GM19351 (cell line): ENCODE data around the gene SERPINB13.
"Not testable (repeated sequence)": the region's sequence is repeated elsewhere in the genome, so short reads cannot be mapped to it uniquely, and the experiment has no call there.

ENCODE experiments used
- ATAC-seq: cut with Tn5 transposase; IDR thresholded peaks from one replicate; pipeline ENCODE4 v1.9.1; 2021; ENCODE audit warnings: mild to moderate bottlenecking, moderate library complexity; ENCODE audit not compliant: unreplicated experiment

Gene SERPINB13

GRCh38 chr18:63644694-63645093 is 57.6 kb downstream of the SERPINB13 start:
- not testable (repeated sequence) for ATAC-seq

GRCh38 chr18:63646936-63647335 is 59.8 kb downstream of the SERPINB13 start:
- ATAC-seq = no peak

- no peak for ATAC-seq
These were observed 61.1 kb downstream of the SERPINB13 start for GRCh38 chr18:63648241-63648640.
